Endodermal cell (in vitro differentiated cells): ENCODE results near the gene ZC3H12A. TPM values are rescaled to one million over a fixed set of nuclear protein-coding genes. Genes with fewer than 3 reads are reported as not detected.

Experiments used
- DNase-seq: peaks from one replicate; pipeline ENCODE4 v3.0.0-alpha.2; 2017
- H3K27ac ChIP-seq: 2 replicates; pipeline ENCODE4 v1.5.1; 2013; ENCODE audit warnings: mild to moderate bottlenecking, low read depth, low read length, moderate library complexity
- H3K27me3 ChIP-seq: 2 replicates; pipeline ENCODE4 v1.6.1; 2013; ENCODE audit warnings: mild to moderate bottlenecking, low read length, moderate library complexity; ENCODE audit not compliant: insufficient read depth, control insufficient read depth, poor library complexity, severe bottlenecking
- H3K36me3 ChIP-seq: 2 replicates; pipeline ENCODE4 v1.7.0; 2013; ENCODE audit warnings: mild to moderate bottlenecking, low read length, moderate library complexity; ENCODE audit not compliant: control insufficient read depth, insufficient read depth
- H3K4me1 ChIP-seq: one replicate; pipeline ENCODE4 v1.7.0; 2013; ENCODE audit warnings: low read length; ENCODE audit not compliant: control insufficient read depth, insufficient read depth
- H3K4me3 ChIP-seq: 2 replicates; pipeline ENCODE4 v1.5.1; 2013; ENCODE audit warnings: mild to moderate bottlenecking, low read length, moderate library complexity
- H3K9ac ChIP-seq: 2 replicates; pipeline ENCODE4 v1.6.1; 2013; ENCODE audit warnings: mild to moderate bottlenecking, low read length, moderate library complexity; ENCODE audit not compliant: poor library complexity, severe bottlenecking; ENCODE audit errors: extremely low read depth
- H3K9me3 ChIP-seq: 2 replicates; pipeline ENCODE4 v1.6.1; 2013; ENCODE audit warnings: mild to moderate bottlenecking, low read length, moderate library complexity; ENCODE audit not compliant: control insufficient read depth
- H3K27ac Mint-ChIP-seq: 2 replicates; pipeline ENCODE4 v1.8.0; 2020; ENCODE audit warnings: mixed read lengths
- H3K27me3 Mint-ChIP-seq: 2 replicates; pipeline ENCODE4 v1.8.0; 2021; ENCODE audit warnings: mild to moderate bottlenecking, mixed read lengths; ENCODE audit not compliant: insufficient read depth
- H3K36me3 Mint-ChIP-seq: 2 replicates; pipeline ENCODE4 v1.8.0; 2020; ENCODE audit warnings: low read depth, mixed read lengths
- H3K4me1 Mint-ChIP-seq: 2 replicates; pipeline ENCODE4 v1.8.0; 2020; ENCODE audit warnings: mixed read lengths
- H3K4me3 Mint-ChIP-seq: 2 replicates; pipeline ENCODE4 v1.8.0; 2020; ENCODE audit warnings: mild to moderate bottlenecking, moderate library complexity, mixed read lengths
- H3K9me3 Mint-ChIP-seq: 2 replicates; pipeline ENCODE4 v1.8.0; 2020; ENCODE audit warnings: mild to moderate bottlenecking, mixed read lengths
- CTCF ChIP-seq: fragments of 200-600 bp; sonication (generic); conservative IDR thresholded peaks from 2 replicates; pipeline ENCODE4 v1.5.0; 2021; ENCODE audit warnings: antibody characterized with exemption, mild to moderate bottlenecking
- WGBS, 2 experiments: methylation state at CpG; one replicate each; pipeline versions ENCODE4 v1.1.5 to v1.1.7; 2013; ENCODE audit warnings: missing lambda C conversion rate in 2 of 2, mixed read lengths in 1 of 2; ENCODE audit not compliant: insufficient coverage in 1 of 2, insufficient read length in 1 of 2; 5-methylcytosine and 5-hydroxymethylcytosine counted together
- total RNA-seq, 2 donors: library from RNA; stranded (reverse); fragmentation: NEBNext Ultra II Directional in 1 of 2; extraction: Animal tissue kit (Norgen Biotek cat#: 25700) in 1 of 2; gene quantifications; 2 replicates in 1 of 2; 3 replicates in 1 of 2; pipeline ENCODE4 v1.2.1, GENCODE V29; 2021

The ZC3H12A gene
- total RNA-seq, 2 donors from 2014 or later = 5.5 to 5.8 TPM

GRCh38 chr1:37456614-37457013, 17.8 kb upstream of the ZC3H12A start:
- H3K9me3 ChIP-seq = no peaks in the 10 kb centered on the region
- H3K9ac ChIP-seq = no peak overlapping the region
- no peak for DNase-seq
- no peaks in the 10 kb centered on the region for H3K36me3 ChIP-seq
- Mint-ChIP-seq H3K9me3 (no peaks in the 10 kb centered on the region), H3K4me3 (no peak overlapping the region), H3K27me3 (no peaks in the 10 kb centered on the region), H3K36me3 (no peaks in the 10 kb centered on the region), H3K4me1 (peaks cover 3% of the 10 kb centered on the region), H3K27ac (no peak overlapping the region)
- H3K27ac ChIP-seq = no peak overlapping the region
- H3K27me3 ChIP-seq = no peaks in the 10 kb centered on the region
- H3K4me3 ChIP-seq = no peak overlapping the region
- no peaks in the 10 kb centered on the region for H3K4me1 ChIP-seq
- no peak for TF ChIP-seq CTCF

GRCh38 chr1:37458551-37458950, 15.8 kb upstream of the ZC3H12A start:
- H3K9me3 Mint-ChIP-seq = no peaks in the 10 kb centered on the region
- Histone ChIP-seq H3K9ac (no peak overlapping the region), H3K36me3 (no peaks in the 10 kb centered on the region), H3K27ac (no peak overlapping the region), H3K4me1 (no peaks in the 10 kb centered on the region), H3K9me3 (no peaks in the 10 kb centered on the region), H3K27me3 (no peaks in the 10 kb centered on the region), H3K4me3 (no peak overlapping the region)
- no peaks in the 10 kb centered on the region for H3K27me3 Mint-ChIP-seq
- no peak overlapping the region for H3K4me3 Mint-ChIP-seq
- peak overlapping the region; percentile 64 for H3K27ac Mint-ChIP-seq
- TF ChIP-seq CTCF = peak; percentile 53
- no peak for DNase-seq
- no peaks in the 10 kb centered on the region for H3K4me1 Mint-ChIP-seq
- no peaks in the 10 kb centered on the region for H3K36me3 Mint-ChIP-seq
- WGBS, 2 experiments = 60 to 93% methylated on average over 2 to 3 of the region's 3 CpGs

- Mint-ChIP-seq H3K4me3 (no peak overlapping the region), H3K36me3 (no peaks in the 10 kb centered on the region), H3K4me1 (peaks cover 1% of the 10 kb centered on the region), H3K9me3 (no peaks in the 10 kb centered on the region), H3K27me3 (no peaks in the 10 kb centered on the region), H3K27ac (no peak overlapping the region)
- Histone ChIP-seq H3K9ac (no peak overlapping the region), H3K4me1 (no peaks in the 10 kb centered on the region), H3K4me3 (no peak overlapping the region), H3K27ac (no peak overlapping the region), H3K36me3 (no peaks in the 10 kb centered on the region), H3K27me3 (no peaks in the 10 kb centered on the region), H3K9me3 (no peaks in the 10 kb centered on the region)
- DNase-seq = no peak
- TF ChIP-seq CTCF = no peak
- WGBS, 2 experiments = 90 to 100% methylated on average over 6 to 8 of the region's 9 CpGs
Measured at GRCh38 chr1:37461698-37462436, 12.5 kb upstream of the ZC3H12A start.
